GM08714 (cell line): ENCODE results near the gene C9orf153.

Experiments used
- H3K4me3 ChIP-seq: fragments of 200-500 bp; sonication (Bioruptor generic); 2 replicates; pipeline ENCODE4 v1.5.1; 2014; ENCODE audit warnings: mild to moderate bottlenecking, low read length, inconsistent platforms
- ZNF274 ChIP-seq: IDR thresholded peaks from 2 replicates; pipeline ENCODE4 v1.6.1; 2012; ENCODE audit warnings: mild to moderate bottlenecking, low read depth, low read length

The C9orf153 gene

GRCh38 chr9:86187121-86187520 lies 72.3 kb downstream of the C9orf153 start:
- H3K4me3 ChIP-seq, result no peak overlapping the region
- TF ChIP-seq ZNF274, result no peak

GRCh38 chr9:86186696-86187095 lies 72.8 kb downstream of the C9orf153 start:
- no peak overlapping the region for H3K4me3 ChIP-seq
- no peak for TF ChIP-seq ZNF274

GRCh38 chr9:86185872-86186271 lies 73.6 kb downstream of the C9orf153 start:
- H3K4me3 ChIP-seq, result no peak overlapping the region

GRCh38 chr9:86184138-86184524 lies 75.3 kb downstream of the C9orf153 start:
- H3K4me3 ChIP-seq, result no peak overlapping the region
- no peak for TF ChIP-seq ZNF274

More at GRCh38 chr9:86185872-86186271, 73.6 kb downstream of the C9orf153 start:
- no peak for TF ChIP-seq ZNF274

GRCh38 chr9:86183229-86184137 lies 76.0 kb downstream of the C9orf153 start:
- TF ChIP-seq ZNF274, result no peak

GRCh38 chr9:86181379-86182315 lies 77.8 kb downstream of the C9orf153 start:
- no peak overlapping the region for H3K4me3 ChIP-seq
- no peak for TF ChIP-seq ZNF274

More at GRCh38 chr9:86183229-86184137, 76.0 kb downstream of the C9orf153 start:
- no peak overlapping the region for H3K4me3 ChIP-seq

- TF ChIP-seq ZNF274, result no peak
- no peak overlapping the region for H3K4me3 ChIP-seq
Observed at GRCh38 chr9:86178503-86178902, 81.0 kb downstream of the C9orf153 start.

- no peak for TF ChIP-seq ZNF274
- no peak overlapping the region for H3K4me3 ChIP-seq
Observed at GRCh38 chr9:86177995-86178394, 81.5 kb downstream of the C9orf153 start.

GRCh38 chr9:86176468-86176867 lies 83.0 kb downstream of the C9orf153 start:
- TF ChIP-seq ZNF274, result no peak
- H3K4me3 ChIP-seq, result no peak overlapping the region

- TF ChIP-seq ZNF274, result no peak
- H3K4me3 ChIP-seq, result no peak overlapping the region
Observed at GRCh38 chr9:86175743-86176456, 83.6 kb downstream of the C9orf153 start.

GRCh38 chr9:86175223-86175622 lies 84.2 kb downstream of the C9orf153 start:
- no peak overlapping the region for H3K4me3 ChIP-seq
- TF ChIP-seq ZNF274, result no peak
